T47D (cell line): ENCODE data around the gene CACNA1B.
A peak's percentile ranks its signal among the peaks of the same experiment; 100 is the strongest.
"Not testable (repeated sequence)": the region's sequence is repeated elsewhere in the genome, so short reads cannot be mapped to it uniquely, and the experiment has no call there.

Experiments used
- DNase-seq, 2 experiments: peaks; one replicate each; pipeline versions ENCODE4 v3.0.0 to v3.0.0-alpha.2; 2011 to 2012; ENCODE audit warnings: low read depth in 1 of 2, low spot score in 1 of 2
- JUND ChIP-seq: IDR thresholded peaks from 2 replicates; pipeline ENCODE4 v1.6.1; 2012; ENCODE audit warnings: low read depth
- in situ Hi-C: cut with HindIII; loops from 2 replicates; pipeline ENCODE4 v1.10.0; 2016; ENCODE audit warnings: low sequenced_read_pairs, low pct_unique_long_range_greater_than_20kb

CACNA1B gene

DNA sequence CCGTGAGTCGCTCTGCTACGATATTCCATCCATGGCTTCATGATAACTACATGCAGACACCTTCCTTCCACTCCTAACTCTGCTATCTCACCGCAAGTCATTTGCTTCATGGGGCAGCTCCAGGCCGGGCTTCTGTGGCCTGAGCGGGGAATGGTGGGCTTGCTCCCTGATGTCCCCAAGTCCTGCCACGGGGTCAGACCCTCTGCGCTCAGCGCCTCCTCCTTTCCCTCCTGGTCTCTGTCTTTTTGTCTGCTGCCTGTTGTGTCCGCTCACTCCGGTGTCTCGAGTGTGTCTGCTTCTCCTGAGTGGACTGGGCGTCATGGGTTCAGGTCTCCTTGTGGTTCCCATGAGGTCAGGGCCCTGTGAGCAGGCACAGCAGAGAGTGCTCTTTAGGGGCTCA lies 139.6 kb downstream of the CACNA1B start:
- no peak for TF ChIP-seq JUND
- in situ Hi-C loops = no loop called here

DNA sequence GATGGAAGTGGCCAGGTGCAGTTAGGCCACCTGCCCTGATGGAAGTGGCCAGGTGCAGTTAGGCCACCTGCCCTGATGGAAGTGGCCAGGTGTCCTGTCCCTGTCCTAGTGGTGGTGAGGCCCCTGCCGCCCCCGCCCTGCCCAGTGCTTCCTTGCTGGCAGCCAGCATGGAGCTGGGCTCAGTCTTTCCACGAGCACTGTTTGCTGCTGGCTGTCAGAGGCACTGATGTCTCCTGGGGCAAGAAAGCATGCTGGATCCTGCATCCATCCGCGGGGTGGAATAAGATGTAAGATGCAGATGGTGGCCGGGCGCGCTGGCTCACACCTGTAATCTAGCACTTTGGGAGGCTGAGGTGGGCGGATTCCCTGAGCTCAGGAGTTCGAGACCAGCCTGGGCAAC lies 141.9 kb downstream of the CACNA1B start:
- in situ Hi-C loops, DNase-seq: not testable (repeated sequence)

More for the DNA sequence above, 139.6 kb downstream of the CACNA1B start:
- no peak for DNase-seq

DNA sequence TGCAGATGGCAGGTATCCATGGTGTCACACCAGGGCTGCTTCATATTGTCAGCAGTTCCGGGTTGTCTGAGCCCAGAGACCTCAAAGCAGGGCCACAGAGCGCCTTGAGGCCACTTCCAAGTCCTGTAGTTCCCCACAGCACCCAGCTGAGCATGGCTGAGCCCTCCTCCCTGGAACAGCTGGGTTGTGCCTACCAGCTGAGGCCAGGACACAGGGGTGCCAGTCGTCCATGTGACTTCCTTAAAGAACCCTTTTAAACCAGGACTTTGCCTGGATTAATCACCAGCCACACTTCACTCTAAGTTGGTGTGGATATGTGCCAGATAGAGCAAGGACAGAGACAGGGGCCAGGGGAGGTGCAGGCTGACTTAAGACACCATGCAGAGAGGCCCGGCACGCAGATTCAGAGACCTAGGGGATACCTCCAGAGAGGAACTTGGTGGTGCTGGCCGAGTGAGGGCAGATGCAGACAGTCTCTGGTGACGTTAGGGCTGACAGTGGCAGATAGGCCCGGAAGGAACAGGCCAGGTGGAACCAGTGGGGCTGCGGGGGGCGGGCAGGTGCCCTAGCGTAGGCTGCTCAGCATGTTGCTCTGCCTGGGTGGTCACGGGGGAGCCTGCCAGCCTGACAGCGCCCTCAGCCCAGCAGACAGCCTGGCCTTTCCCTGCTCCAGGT lies 142.7 kb downstream of the CACNA1B start:
- DNase-seq = no peak
- in situ Hi-C loops = no loop called here
- no peak for TF ChIP-seq JUND

DNA sequence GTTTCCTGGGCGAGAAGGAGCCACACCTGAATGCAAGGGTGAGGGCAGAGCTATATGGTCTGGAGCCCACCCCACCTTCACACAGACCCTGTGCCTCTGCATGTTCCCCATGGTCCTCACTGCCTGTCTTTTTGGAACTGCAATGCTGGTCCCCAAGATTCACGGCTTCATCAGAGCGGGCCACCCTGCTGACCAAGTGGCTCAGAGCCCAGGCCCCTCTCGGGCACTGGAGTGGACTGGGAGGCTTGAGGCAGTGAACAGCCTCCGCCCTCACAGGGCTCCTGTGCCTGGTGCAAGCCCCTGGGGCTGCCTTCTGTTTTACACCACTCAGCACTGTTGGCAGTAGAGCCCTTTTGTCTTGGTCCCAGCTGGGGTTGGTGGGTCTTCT lies 143.2 kb downstream of the CACNA1B start:
- no peak for TF ChIP-seq JUND
- in situ Hi-C loops = no loop called here
- DNase-seq = no peak

DNA sequence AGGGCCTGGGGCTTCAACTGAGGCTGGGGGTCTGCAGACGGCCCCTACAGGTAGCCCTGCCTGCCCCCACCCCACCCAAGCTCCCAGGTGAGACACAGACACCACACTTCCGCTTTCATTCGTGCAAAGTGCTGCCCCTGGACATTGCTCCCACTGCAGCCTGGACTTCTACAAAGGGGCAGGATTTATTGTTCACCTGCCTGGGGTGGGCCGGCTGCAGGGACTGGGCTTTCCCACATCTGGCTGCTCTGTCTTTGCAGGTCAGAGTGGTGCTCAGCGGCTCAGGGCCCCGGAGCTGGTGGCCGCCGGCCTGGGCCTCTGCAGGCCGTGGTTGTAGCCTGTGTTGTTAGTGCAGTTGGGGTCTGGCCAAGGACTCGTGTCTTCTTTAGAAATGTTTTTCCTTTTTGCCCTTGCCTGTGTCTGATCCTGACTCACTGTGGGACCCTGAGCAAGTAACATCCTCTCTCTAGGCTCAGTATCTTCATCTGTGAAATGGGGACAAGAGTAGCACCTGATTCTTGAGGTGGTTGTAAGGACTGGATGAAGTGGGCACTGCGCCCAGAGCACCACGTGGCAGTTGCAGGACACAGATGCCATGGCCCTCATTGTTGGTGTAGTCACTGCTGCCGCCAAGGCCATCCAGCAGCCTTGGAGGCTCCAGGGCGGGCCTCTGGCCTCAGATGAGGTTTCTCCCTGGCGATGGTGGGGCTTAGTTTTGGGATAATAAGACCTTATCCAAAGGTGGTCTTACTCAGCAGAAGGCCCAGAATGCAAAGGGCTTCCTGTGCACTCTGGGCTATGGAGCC lies 143.9 kb downstream of the CACNA1B start:
- in situ Hi-C loops = no loop called here
- no peak for TF ChIP-seq JUND
- DNase-seq = no peak

DNA sequence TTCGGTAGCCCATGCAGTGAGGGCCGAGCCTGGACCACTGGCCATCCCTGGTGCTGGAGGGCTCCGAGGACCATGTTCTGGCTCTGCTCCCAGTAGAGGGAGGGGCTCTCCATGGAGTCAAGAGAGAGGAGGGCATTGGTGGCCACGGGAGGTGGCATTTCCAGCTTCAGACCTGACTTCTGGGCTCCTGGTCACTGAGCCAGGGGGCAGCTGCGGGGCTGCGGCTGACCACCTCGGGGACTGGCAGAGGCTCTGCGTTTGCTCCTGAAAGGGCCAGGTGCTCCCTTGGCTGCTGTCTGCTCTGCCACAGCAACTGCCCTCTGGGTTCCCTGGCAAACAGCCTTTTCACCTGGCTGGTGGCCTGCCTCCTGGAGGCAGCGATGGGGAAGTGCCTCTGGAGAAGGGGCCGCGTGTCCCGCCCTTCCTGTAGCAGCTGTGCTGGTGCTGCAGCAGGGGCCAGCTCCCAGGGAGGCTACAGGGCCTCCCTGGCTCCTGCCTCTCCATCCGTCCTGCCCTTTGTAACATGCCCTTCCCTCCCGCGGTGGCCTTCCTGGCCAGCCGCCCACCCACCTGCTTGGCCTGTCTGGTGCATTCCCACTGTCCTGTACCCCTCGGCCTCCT lies 144.6 kb downstream of the CACNA1B start:
- no peak for TF ChIP-seq JUND
- in situ Hi-C loops = no loop called here
- peak in 1 of 2 experiments; percentile 59 for DNase-seq

DNA sequence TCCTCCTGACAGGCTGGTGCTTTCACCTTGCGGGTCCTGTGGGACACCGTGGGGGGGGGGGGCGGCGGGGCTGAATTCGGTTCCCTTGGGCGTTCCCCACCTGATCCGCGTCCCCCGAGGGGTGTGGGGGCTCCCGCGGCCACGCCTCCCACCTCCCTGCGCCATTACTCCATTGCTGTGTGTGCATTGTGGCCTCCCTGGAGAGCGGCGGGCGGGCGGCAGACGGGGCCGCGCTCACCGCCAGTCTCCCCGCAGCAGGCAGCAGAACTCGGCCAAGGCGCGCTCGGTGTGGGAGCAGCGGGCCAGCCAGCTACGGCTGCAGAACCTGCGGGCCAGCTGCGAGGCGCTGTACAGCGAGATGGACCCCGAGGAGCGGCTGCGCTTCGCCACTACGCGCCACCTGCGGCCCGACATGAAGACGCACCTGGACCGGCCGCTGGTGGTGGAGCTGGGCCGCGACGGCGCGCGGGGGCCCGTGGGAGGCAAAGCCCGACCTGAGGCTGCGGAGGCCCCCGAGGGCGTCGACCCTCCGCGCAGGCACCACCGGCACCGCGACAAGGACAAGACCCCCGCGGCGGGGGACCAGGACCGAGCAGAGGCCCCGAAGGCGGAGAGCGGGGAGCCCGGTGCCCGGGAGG lies 145.3 kb downstream of the CACNA1B start:
- DNase-seq = no peak
- TF ChIP-seq JUND = no peak
- in situ Hi-C loops = no loop called here

DNA sequence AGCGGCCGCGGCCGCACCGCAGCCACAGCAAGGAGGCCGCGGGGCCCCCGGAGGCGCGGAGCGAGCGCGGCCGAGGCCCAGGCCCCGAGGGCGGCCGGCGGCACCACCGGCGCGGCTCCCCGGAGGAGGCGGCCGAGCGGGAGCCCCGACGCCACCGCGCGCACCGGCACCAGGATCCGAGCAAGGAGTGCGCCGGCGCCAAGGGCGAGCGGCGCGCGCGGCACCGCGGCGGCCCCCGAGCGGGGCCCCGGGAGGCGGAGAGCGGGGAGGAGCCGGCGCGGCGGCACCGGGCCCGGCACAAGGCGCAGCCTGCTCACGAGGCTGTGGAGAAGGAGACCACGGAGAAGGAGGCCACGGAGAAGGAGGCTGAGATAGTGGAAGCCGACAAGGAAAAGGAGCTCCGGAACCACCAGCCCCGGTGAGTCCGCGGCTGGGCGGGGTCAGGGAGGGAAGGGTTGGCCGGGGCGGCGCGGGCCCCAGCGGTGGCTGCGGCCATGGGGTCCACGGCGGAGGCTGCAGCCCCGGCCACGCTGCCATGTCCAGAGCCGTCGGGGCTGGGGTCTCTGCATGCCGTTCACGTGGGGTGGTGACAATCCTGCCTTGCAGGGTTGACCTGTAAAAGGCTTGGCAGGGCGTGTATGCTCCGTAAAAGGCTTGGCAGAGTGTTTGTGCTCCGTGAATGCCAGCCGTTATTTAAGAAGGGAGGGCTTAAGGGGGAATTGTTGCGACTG lies 146.0 kb downstream of the CACNA1B start:
- TF ChIP-seq JUND = no peak
- in situ Hi-C loops = no loop called here
- DNase-seq = no peak

DNA sequence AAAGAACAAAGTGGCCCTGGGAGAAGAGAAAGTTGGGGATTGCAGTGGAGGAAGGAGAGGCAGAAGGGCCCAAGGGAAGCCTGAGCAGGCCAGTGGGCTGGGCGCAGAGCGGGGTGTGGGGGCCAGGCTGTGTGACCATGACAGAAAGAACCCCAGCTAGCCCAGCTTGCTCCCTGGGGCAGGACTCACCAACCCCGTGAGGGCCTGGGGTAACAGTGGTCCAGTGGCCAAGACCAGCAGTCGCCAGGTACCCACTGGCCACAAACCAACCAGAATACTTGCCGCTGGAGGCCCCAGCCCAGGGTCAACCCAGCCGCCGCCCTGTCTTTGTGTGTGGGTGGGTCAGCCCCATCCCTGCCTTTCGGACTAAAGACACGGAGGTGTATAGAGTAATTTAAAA lies 146.5 kb downstream of the CACNA1B start:
- in situ Hi-C loops = no loop called here
- TF ChIP-seq JUND = no peak
- no peak for DNase-seq

DNA sequence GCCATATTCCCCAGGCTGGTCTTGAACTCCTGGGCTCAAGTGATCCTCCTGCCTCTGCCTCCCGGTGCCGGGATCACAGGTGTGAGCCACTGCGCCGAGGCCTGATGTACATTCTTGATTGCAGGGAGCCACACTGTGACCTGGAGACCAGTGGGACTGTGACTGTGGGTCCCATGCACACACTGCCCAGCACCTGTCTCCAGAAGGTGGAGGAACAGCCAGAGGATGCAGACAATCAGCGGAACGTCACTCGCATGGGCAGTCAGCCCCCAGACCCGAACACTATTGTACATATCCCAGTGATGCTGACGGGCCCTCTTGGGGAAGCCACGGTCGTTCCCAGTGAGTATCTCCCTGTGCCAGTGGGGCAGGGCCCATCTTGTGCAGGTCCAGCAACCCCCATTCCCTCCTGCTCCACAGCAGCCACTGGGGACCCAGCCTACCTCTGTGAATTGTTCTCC lies 147.3 kb downstream of the CACNA1B start:
- in situ Hi-C loops = no loop called here
- no peak for DNase-seq
- TF ChIP-seq JUND = no peak

DNA sequence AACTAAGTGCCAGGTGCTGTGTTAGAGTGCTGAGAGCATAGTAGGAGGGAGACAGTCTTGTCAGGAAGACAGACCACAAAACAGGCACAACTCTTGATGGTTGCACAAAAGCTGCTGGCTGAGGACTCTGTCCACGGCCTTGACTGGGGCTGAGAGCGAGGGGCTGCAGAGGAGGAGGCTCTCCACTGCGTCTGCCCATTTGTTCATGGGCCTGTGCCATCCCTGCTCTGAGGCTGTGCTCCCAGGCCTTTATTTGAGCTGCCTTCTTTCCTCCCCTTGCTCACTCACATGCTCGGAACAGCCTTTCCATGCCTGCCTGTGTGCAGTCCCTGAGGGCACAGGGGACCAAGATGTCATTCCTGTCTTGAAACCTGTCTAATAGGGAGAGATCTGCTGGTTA lies 147.8 kb downstream of the CACNA1B start:
- TF ChIP-seq JUND = no peak
- no peak for DNase-seq
- in situ Hi-C loops = no loop called here

DNA sequence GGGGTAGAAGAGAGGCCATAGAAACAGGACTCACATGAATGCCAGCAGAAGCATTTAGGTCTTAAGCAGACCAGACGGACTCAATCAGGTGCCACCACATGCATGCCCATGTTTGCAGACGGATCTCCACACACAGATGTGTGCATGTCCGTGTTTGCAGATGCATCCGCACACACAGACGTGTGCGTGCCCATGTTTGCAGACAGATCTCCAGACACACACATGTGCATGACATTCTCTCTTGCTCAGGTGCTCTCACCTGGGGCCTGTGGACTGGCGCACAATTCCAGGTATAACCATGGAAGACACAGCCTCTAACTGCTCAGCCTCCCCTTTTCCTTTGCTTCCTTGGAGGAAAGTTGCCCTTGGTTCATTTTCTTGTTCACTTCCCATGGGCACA lies 148.3 kb downstream of the CACNA1B start:
- in situ Hi-C loops = no loop called here
- no peak for DNase-seq
- TF ChIP-seq JUND = no peak

DNA sequence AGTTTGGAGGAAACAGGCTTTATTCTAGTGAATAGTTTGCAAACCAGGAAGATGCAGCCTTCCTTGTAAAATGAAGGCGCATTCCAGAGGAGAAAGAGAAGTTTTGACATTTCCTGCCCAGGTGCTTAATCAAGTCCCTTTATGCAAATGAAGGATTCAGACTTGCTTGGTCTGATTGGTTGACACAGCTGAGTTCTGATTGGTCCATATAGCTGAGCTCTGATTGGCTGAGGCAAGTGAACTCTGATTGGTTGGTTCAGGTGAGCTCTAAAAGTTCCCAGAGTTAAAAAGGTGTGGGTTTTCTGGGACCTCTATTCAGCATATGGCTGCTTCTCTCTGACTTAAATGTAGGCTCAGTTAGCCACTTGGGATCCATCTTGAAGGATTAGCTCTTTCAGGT lies 151.0 kb downstream of the CACNA1B start:
- TF ChIP-seq JUND = no peak
- peak in 1 of 2 experiments; percentile 43 for DNase-seq

More for the DNA sequence above, 151.0 kb downstream of the CACNA1B start:
- in situ Hi-C loops = no loop called here
